SKM-1 treated with dmso at 0.1 percent for 144 hours (cell line): ENCODE results near the gene ST3GAL5.
"Not testable (repeated sequence)": the region's sequence is repeated elsewhere in the genome, so short reads cannot be mapped to it uniquely, and the experiment has no call there.

Experiments used
- DNase-seq: peaks from one replicate; lab custom pipeline; 2025; ENCODE audit not compliant: unreplicated experiment; lab: John Stamatoyannopoulos, UW

ST3GAL5 gene

DNA sequence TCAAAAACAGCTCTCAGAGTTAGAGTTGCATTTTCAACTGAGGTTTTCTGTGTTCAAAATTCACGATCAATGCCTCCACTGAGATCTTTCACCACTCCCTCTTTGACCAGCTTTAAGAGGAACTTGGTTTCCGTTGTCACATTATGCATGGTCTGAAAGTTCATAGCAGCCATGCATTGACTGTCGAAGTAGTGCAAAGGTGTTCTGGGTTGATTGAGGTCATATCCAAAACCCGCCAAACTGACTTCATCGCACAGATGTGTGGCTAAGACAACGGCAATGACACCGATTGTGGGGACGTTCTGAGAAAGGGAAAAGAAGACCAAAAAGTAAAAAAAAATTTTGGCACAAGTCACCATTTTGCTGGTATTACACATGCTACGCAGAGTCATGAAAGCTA is 48.7 kb downstream of the ST3GAL5 start:
- DNase-seq, result no peak

DNA sequence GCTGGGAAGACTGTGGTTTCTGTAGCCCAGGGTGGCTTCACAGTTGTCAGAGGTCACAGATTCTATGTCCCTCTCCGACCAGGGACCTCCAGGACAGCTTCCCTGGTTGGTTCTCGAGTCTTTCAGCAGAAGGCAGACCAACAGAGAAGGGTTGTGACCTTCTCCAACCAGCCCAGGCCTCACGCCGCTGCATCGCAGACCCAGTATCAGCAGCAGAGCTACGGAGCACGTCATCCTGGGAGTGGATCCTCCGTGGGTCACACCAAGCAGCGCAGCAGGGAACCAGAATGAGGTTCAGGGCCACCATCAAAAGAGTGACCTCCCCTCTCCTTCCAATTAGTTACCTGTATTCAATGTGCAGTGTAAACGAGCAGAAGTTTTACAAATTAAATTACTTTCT is 49.3 kb downstream of the ST3GAL5 start:
- DNase-seq, result no peak

- DNase-seq, result no peak
These were observed 50.1 kb downstream of the ST3GAL5 start for GRCh38 chr2:85838641-85839040.

DNA sequence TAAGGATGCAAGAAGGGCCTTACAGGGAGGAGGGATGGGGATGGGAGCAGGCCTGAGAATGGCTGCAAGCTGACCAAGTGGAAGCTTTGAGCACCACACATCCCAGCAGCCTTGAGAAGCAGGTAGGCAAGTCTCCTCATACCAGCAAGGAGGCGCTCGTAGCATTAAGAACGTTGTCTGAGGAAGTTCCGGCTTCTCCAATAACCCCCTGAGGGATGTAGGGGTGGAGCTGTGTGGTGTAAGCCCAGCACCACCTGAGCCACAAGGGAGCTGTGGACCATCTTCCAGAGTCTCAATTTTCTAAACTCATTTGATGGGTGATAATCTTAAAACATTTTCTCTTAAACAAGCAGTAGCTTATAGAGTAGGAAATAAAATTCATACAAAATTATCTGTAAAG is 50.6 kb downstream of the ST3GAL5 start:
- DNase-seq, result no peak

DNA sequence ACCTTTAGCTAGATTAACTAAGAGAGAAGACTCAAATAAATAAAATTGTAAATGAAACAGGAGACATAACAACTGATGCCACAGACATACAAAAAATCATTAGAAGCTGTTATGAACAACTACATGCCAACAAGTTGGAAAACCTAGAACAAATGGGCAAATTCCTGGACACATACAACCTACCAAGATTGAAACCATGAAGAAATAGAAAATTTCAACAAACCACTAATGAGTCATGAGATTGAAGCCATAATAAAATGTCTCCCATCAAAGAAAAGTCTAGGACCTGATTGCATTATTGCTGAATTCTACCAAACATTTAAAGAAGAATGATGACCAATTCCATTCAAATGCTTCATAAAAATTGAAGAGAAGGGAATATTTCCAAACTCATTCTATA is 54.3 kb downstream of the ST3GAL5 start:
- no peak for DNase-seq

GRCh38 chr2:85831735-85832134 is 57.1 kb downstream of the ST3GAL5 start:
- no peak for DNase-seq

GRCh38 chr2:85830645-85831044 is 58.1 kb downstream of the ST3GAL5 start:
- DNase-seq, result no peak

- DNase-seq, result not testable (repeated sequence)
These were observed 59.4 kb downstream of the ST3GAL5 start for GRCh38 chr2:85829394-85829793.

DNA sequence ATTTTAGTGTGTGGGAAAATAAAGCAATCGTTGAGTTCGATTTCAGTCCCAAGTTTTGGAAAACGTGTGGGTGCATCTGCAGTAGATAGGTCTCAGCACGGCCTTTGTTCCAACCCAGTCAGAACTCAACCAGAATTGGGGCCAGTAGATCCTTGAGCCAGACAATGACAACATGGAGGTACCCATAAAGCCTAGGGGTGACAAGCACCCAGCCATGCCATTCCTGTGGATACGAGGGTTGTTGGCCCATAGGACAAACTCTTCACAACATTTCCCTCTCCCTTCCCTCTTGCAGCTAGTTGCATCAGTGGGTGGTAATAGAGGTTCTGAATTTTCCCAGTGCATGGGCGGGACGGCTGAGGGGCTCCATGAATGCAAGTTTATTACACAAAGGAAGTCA is 60.1 kb downstream of the ST3GAL5 start:
- DNase-seq, result no peak

- DNase-seq, result no peak
These were observed 60.8 kb downstream of the ST3GAL5 start for GRCh38 chr2:85827879-85828569.

- peak; percentile 77 for DNase-seq
These were observed 61.6 kb downstream of the ST3GAL5 start for GRCh38 chr2:85826990-85827878.

- no peak for DNase-seq
These were observed 64.8 kb downstream of the ST3GAL5 start for GRCh38 chr2:85823951-85824350.

- no peak for DNase-seq
These were observed 66.0 kb downstream of the ST3GAL5 start for GRCh38 chr2:85822766-85823165.

- no peak for DNase-seq
These were observed 68.8 kb downstream of the ST3GAL5 start for GRCh38 chr2:85819811-85820510.

DNA sequence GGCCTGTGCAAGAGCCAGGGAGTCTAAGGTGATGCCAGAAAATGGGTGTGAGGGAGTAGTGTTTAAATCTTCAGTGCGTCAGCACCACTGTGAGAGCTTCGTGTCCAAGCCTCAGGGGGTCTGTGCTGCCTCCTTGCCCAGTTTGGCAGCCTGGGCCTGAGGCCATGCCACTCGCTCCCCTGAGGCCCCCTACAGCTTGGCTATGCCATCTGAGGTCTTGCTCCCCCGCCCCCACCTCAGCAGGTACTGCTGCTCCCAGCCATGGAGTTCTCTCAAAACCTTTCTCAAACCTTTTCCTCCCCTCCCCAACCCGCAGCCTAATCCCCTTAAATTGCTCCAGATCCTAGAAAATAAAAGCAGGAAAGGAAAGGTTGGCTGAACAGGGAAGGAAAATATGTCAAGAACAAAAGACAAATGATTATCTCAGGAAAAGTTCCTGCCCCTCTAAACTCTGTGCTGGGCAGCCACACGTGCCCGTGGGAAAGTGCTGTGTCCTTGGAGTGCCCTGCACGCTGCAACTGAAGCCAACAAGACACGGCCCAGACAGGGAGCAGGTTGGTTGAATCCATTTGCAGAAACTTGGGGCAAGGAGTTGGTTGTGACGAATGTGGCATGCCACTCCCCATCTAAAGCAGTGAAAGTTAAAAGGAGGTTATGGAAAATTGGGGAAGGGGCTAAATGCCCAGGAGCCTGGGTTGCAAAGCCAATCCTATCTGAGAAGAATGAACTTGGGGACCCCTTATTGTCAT is 73.8 kb downstream of the ST3GAL5 start:
- no peak for DNase-seq

DNA sequence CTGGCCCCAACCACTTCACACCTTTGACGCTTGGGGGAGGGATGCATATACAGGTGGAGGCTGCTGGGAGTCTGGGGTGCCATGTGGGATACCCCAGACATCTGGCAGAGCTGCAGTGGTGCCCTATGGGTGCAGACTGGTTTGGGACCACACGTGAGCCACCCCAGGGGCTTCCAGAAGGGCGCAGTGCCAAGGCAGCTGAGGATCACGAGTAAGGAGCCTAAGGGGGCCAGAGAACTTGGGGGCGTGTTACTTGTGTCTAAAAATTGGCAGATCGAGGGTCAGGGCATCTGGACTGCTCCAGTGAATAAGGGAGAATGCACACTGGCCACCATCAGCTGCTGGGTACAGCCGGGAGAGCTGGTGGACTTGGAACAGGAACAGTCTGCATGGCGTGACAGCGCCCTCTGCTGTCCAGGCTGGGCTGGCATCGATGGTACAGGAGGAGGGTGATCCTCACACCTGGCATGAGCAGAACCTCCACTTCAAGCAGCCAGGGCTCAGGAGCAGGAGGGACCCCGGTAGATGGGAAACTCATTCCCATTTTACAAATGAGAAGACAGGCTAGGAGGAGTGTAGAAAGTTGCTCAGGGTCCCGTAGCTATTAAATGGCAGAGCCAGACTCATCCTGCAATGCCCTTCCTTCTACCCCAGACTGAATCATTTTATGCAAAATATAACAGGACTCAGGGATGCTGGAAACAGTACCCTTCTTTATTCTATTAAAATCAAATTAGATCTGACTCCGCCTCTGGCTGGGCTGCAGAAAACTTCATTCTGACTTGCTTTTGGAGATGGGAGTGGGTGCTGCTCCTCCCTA is 74.6 kb downstream of the ST3GAL5 start:
- DNase-seq, result peak; percentile 88

GRCh38 chr2:85813211-85813981 is 75.4 kb downstream of the ST3GAL5 start:
- no peak for DNase-seq

DNA sequence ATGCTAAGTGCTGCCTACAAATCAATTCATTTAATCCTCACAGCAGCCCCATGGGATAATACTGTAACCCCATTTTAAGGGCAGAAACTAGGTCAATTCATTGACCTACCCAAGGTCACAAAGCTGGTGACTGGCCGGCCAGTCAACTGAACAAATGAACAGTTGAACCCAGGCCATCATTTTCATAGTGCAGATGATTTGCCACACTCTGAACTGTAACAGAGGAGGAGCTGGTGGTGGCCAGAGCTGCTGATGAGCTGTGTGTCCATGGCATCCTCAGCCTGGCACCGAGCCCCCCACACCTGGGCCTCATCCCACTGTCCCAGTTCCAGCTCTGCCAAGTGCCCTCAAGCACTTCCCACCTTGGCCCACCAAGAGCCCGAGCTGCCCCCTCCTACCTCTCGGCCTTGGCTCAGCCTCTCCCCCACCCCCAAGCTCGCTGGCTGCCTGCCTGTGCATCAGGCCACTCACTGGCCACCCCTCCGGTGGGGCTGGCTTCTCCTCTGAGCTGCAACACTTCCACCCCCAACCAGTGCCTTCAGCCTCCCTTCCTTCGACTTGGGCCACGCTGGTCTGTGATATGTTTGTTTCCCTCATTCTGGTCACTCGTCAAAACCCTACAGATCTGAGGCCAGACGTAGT is 76.6 kb downstream of the ST3GAL5 start:
- DNase-seq, result no peak
